ENCODE results near the gene ZNF383.

ZNF383 gene

GRCh38 chr19:37294246-37294645 lies 76.2 kb downstream of the ZNF383 start:
- peak; percentile 42 for DNase-seq
